Osteocyte (in vitro differentiated cells): Measurements from ENCODE around the gene BCAR3. TPM values are rescaled to one million over a fixed set of nuclear protein-coding genes. Genes with fewer than 3 reads are reported as not detected.
"Not testable (repeated sequence)": the region's sequence is repeated elsewhere in the genome, so short reads cannot be mapped to it uniquely, and the experiment has no call there.

Experiments used
- DNase-seq: peaks from one replicate; pipeline ENCODE4 v3.0.0; 2021; ENCODE audit warnings: mixed read lengths; ENCODE audit not compliant: unreplicated experiment; ENCODE audit errors: extremely low spot score
- H3K27ac Mint-ChIP-seq: one replicate; pipeline ENCODE4 v1.8.0; 2021; ENCODE audit warnings: mild to moderate bottlenecking, mixed read lengths; ENCODE audit not compliant: unreplicated experiment
- H3K27me3 Mint-ChIP-seq: one replicate; pipeline ENCODE4 v1.8.0; 2021; ENCODE audit warnings: mixed read lengths; ENCODE audit not compliant: unreplicated experiment
- H3K36me3 Mint-ChIP-seq: one replicate; pipeline ENCODE4 v1.8.0; 2021; ENCODE audit warnings: mixed read lengths; ENCODE audit not compliant: unreplicated experiment
- H3K4me1 Mint-ChIP-seq: one replicate; pipeline ENCODE4 v1.8.0; 2021; ENCODE audit warnings: mixed read lengths; ENCODE audit not compliant: unreplicated experiment
- H3K4me3 Mint-ChIP-seq: one replicate; pipeline ENCODE4 v1.8.0; 2021; ENCODE audit warnings: mild to moderate bottlenecking, moderate library complexity, mixed read lengths; ENCODE audit not compliant: unreplicated experiment
- H3K9me3 Mint-ChIP-seq: one replicate; pipeline ENCODE4 v1.8.0; 2021; ENCODE audit warnings: mixed read lengths; ENCODE audit not compliant: unreplicated experiment
- total RNA-seq: library from RNA; stranded (reverse); gene quantifications from 2 replicates; pipeline ENCODE4 v1.2.1, GENCODE V29; 2021
- TF ChIP-seq, protein P1 (sequence below): fragments of 200-600 bp; sonication (generic); IDR thresholded peaks from 2 replicates; pipeline ENCODE4 v1.5.0; 2021; ENCODE audit warnings: antibody characterized with exemption, mild to moderate bottlenecking, moderate library complexity

Gene BCAR3
- total RNA-seq, 1 donor from 2014 or later = 8.8 TPM

DNA sequence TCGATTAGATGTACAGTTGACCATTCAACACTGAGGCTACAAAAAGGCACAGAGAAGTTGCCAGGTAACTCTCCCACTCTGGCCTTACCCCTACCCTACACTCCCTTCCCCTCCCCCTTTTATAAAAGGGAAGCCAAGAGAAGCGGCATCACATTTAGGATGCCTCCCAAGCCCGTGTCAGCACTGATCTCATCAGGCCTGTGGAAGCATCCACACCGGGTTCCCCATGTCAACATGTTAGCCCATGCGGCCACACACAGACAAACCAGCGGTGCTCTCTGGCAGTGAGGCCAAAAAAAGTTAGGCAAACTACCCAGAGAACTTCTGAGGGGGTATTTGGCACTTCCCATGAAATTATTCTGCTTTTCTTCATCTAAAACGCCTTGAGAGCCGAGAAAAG is 29.9 kb downstream of the BCAR3 start:
- Mint-ChIP-seq H3K27me3 (no peaks in the 10 kb centered on the region), H3K27ac (no peak overlapping the region), H3K4me1 (peaks cover 4% of the 10 kb centered on the region), H3K4me3 (no peak overlapping the region), H3K36me3 (peaks cover 6% of the 10 kb centered on the region), H3K9me3 (no peaks in the 10 kb centered on the region)
- DNase-seq = no peak
- TF ChIP-seq, protein P1, sequence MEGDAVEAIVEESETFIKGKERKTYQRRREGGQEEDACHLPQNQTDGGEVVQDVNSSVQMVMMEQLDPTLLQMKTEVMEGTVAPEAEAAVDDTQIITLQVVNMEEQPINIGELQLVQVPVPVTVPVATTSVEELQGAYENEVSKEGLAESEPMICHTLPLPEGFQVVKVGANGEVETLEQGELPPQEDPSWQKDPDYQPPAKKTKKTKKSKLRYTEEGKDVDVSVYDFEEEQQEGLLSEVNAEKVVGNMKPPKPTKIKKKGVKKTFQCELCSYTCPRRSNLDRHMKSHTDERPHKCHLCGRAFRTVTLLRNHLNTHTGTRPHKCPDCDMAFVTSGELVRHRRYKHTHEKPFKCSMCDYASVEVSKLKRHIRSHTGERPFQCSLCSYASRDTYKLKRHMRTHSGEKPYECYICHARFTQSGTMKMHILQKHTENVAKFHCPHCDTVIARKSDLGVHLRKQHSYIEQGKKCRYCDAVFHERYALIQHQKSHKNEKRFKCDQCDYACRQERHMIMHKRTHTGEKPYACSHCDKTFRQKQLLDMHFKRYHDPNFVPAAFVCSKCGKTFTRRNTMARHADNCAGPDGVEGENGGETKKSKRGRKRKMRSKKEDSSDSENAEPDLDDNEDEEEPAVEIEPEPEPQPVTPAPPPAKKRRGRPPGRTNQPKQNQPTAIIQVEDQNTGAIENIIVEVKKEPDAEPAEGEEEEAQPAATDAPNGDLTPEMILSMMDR = no peak

DNA sequence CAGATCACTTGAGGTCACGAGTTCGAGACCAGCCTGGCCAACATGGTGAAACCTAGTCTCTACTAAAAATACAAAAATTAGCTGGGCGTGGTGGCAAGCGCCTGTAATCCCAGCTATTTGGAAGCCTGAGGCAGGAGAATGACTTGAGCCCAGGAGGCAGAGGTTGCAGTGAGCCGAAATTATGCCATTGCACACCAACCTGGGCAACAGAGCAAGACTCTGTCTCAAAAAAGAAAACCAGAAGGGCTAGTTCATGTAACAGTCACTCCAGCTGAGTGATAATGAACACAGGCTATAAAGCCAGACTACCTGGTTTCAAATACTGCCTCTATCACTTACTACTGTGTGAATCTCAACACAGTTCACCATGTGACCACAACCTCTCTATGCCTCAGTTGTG is 31.5 kb downstream of the BCAR3 start:
- H3K27me3 Mint-ChIP-seq, H3K36me3 Mint-ChIP-seq, H3K4me1 Mint-ChIP-seq: not testable (repeated sequence)

DNA sequence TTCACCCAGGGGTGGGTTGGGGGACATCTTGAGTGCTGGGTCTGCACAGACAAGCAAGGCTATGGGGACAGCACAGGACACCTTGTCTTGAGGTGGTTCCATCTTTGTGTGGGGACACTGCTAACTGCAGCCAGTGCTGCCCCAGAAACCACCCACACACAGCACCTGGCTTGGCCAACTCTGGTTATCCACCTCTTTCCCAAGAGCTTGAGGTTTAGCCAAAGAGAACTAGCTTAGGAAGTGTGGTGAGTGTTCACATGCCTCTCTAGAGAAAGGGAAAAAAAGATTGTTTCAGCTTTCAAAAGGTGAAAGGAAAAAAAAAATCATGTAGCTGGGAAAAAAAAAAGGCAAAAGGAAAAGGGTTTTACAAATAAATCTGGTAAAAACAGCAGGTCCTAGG is 32.4 kb downstream of the BCAR3 start:
- TF ChIP-seq, protein P1 = no peak

More for the DNA sequence above, 31.5 kb downstream of the BCAR3 start:
- H3K27ac Mint-ChIP-seq, H3K4me3 Mint-ChIP-seq, DNase-seq, H3K9me3 Mint-ChIP-seq: not testable (repeated sequence)

DNA sequence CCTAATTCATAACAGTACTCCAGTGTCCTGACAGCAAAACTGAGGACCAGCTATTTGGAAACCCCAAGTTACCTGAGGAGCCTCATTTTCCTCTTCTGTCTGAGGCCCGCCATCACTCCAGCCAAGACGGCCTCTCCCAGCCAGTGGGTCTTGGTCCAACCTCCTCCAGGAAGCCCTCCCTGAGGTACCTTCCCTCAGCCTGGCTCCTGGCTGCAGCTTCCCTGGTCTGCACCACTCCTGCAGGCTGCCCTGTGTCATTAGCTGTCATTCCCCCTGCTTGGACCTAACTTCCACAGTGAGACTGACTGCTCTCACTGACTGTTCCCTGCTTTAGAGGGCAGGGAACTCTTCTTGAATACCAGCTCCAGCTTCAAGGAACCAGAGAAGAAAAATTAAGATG is 33.0 kb downstream of the BCAR3 start:
- peaks cover 6% of the 10 kb centered on the region for H3K4me1 Mint-ChIP-seq
- no peaks in the 10 kb centered on the region for H3K9me3 Mint-ChIP-seq
- TF ChIP-seq, protein P1 = no peak
- H3K4me3 Mint-ChIP-seq = no peak overlapping the region
- H3K36me3 Mint-ChIP-seq = peaks cover 2% of the 10 kb centered on the region
- no peak overlapping the region for H3K27ac Mint-ChIP-seq
- DNase-seq = peak; percentile 75
- no peaks in the 10 kb centered on the region for H3K27me3 Mint-ChIP-seq

More for the DNA sequence above, 32.4 kb downstream of the BCAR3 start:
- Mint-ChIP-seq H3K9me3 (no peaks in the 10 kb centered on the region), H3K27me3 (no peaks in the 10 kb centered on the region), H3K4me1 (peaks cover 6% of the 10 kb centered on the region), H3K36me3 (peaks cover 2% of the 10 kb centered on the region), H3K4me3 (no peak overlapping the region), H3K27ac (no peak overlapping the region)
- DNase-seq = no peak

DNA sequence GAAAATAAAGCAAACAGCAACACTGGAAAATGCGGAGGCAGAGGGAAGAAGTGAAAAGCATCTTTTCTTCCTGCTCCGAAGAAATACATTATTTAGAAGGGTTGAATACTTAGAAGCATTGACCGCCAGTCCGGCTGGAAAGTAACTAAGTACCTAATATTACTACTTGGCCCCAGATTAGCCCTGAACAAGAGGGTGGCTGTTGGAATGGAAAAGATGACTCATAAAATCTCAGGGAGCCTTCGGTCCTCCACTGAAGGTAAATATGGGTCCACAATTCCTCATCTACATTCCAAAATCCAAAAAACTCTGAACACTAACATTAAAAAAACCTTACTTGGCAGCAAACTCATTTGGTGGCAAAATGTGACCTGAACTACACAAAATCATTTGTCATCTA is 40.1 kb downstream of the BCAR3 start:
- Mint-ChIP-seq H3K9me3 (no peaks in the 10 kb centered on the region), H3K27me3 (no peaks in the 10 kb centered on the region), H3K4me1 (peaks cover 41% of the 10 kb centered on the region), H3K27ac (peak overlapping the region; percentile 78), H3K4me3 (no peak overlapping the region), H3K36me3 (peaks cover 3% of the 10 kb centered on the region)
- DNase-seq = peak; percentile 7
- TF ChIP-seq, protein P1 = no peak
